Activated T-helper 17 cell treated with anti-CD3 and anti-CD28 coated beads, Interleukin-2, amount 50 U/mL, for 72 hours (primary cell): ENCODE data around the gene FBXO42. TPM values are rescaled to one million over a fixed set of nuclear protein-coding genes. Genes with fewer than 3 reads are reported as not detected.

ENCODE experiments used
- ATAC-seq: fragments of 150-1000 bp; cut with Tn5 transposase; replicated peaks from 2 replicates; pipeline ENCODE4 v1.10.0; 2021; ENCODE audit warnings: mild to moderate bottlenecking, moderate library complexity
- H3K27ac Mint-ChIP-seq: one replicate; pipeline ENCODE4 v1.8.0; 2022; ENCODE audit warnings: mixed read lengths
- H3K27me3 Mint-ChIP-seq: one replicate; pipeline ENCODE4 v1.8.0; 2022; ENCODE audit warnings: mixed read lengths
- H3K36me3 Mint-ChIP-seq: one replicate; pipeline ENCODE4 v1.8.0; 2022; ENCODE audit warnings: low read depth, mild to moderate bottlenecking, mixed read lengths
- H3K4me1 Mint-ChIP-seq: one replicate; pipeline ENCODE4 v1.8.0; 2022; ENCODE audit warnings: mixed read lengths
- H3K4me3 Mint-ChIP-seq: one replicate; pipeline ENCODE4 v1.8.0; 2022; ENCODE audit warnings: mild to moderate bottlenecking, mixed read lengths
- H3K9me3 Mint-ChIP-seq: one replicate; pipeline ENCODE4 v1.8.0; 2022; ENCODE audit warnings: mixed read lengths
- total RNA-seq, 2 donors: library from RNA; stranded (reverse); gene quantifications; one replicate each; pipeline ENCODE4 v1.2.3, GENCODE V29; 2022

The FBXO42 gene
- 10 to 100 TPM; 19.7 to 27.3 TPM for total RNA-seq

- no peaks in the 10 kb centered on the region for H3K27me3 Mint-ChIP-seq
- peak within 1 kb of the TSS; percentile 87 for H3K27ac Mint-ChIP-seq
- peak; percentile 94 for ATAC-seq
- H3K9me3 Mint-ChIP-seq, result no peaks in the 10 kb centered on the region
- peak within 1 kb of the TSS; percentile 94 for H3K4me3 Mint-ChIP-seq
- H3K36me3 Mint-ChIP-seq, result peaks cover 12% of the 10 kb centered on the region
- H3K4me1 Mint-ChIP-seq, result peaks cover 11% of the 10 kb centered on the region
Measured at GRCh38 chr1:16351994-16352841, at the start of gene FBXO42. Gene FBXO42 (minus strand): TSS chr1:16352480. CDS start chr1:16315418, 37,062 bp downstream.

- Mint-ChIP-seq H3K4me3 (no peak overlapping the region), H3K36me3 (peaks cover 63% of the 10 kb centered on the region), H3K27me3 (no peaks in the 10 kb centered on the region), H3K4me1 (no peaks in the 10 kb centered on the region), H3K27ac (peak overlapping the region; percentile 36), H3K9me3 (no peaks in the 10 kb centered on the region)
- no peak for ATAC-seq
Measured at GRCh38 chr1:16398371-16398953, 46.2 kb upstream of the FBXO42 start.

- peaks cover 11% of the 10 kb centered on the region for H3K4me1 Mint-ChIP-seq
- peak overlapping the region; percentile 52 for H3K27ac Mint-ChIP-seq
- no peak overlapping the region for H3K4me3 Mint-ChIP-seq
- H3K27me3 Mint-ChIP-seq, result no peaks in the 10 kb centered on the region
- H3K36me3 Mint-ChIP-seq, result peaks cover 76% of the 10 kb centered on the region
- ATAC-seq, result no peak
- H3K9me3 Mint-ChIP-seq, result no peaks in the 10 kb centered on the region
Measured at GRCh38 chr1:16397120-16397519, 44.8 kb upstream of the FBXO42 start.

DNA sequence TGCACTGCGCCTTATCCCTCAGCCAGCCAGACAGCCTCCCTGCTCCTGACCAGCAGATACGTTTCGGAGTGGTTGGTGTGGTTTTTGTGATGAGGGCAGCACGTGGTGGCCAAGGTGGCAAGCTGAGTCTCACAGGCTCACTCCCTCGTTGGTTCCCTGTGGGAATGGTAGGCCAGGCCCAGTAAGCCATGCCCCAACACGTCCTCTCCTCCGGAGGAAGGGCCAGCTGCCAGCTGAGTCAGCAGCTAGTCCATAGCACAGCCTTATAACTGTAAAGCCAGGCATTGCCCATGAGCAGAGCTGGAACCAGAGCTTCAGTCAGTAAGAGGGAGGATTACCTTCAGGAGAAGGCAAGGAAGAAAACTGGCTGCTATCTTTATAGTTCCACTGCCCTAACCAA is 44.3 kb upstream of the FBXO42 start:
- Mint-ChIP-seq H3K36me3 (peaks cover 81% of the 10 kb centered on the region), H3K27ac (peak overlapping the region; percentile 46), H3K4me3 (no peak overlapping the region), H3K4me1 (peaks cover 14% of the 10 kb centered on the region), H3K9me3 (no peaks in the 10 kb centered on the region), H3K27me3 (no peaks in the 10 kb centered on the region)
- ATAC-seq, result no peak

GRCh38 chr1:16394977-16395376 is 42.7 kb upstream of the FBXO42 start:
- H3K4me1 Mint-ChIP-seq, result peaks cover 30% of the 10 kb centered on the region
- H3K27ac Mint-ChIP-seq, result no peak overlapping the region
- no peaks in the 10 kb centered on the region for H3K9me3 Mint-ChIP-seq
- no peak overlapping the region for H3K4me3 Mint-ChIP-seq
- H3K27me3 Mint-ChIP-seq, result no peaks in the 10 kb centered on the region
- peaks cover 96% of the 10 kb centered on the region for H3K36me3 Mint-ChIP-seq
- no peak for ATAC-seq

DNA sequence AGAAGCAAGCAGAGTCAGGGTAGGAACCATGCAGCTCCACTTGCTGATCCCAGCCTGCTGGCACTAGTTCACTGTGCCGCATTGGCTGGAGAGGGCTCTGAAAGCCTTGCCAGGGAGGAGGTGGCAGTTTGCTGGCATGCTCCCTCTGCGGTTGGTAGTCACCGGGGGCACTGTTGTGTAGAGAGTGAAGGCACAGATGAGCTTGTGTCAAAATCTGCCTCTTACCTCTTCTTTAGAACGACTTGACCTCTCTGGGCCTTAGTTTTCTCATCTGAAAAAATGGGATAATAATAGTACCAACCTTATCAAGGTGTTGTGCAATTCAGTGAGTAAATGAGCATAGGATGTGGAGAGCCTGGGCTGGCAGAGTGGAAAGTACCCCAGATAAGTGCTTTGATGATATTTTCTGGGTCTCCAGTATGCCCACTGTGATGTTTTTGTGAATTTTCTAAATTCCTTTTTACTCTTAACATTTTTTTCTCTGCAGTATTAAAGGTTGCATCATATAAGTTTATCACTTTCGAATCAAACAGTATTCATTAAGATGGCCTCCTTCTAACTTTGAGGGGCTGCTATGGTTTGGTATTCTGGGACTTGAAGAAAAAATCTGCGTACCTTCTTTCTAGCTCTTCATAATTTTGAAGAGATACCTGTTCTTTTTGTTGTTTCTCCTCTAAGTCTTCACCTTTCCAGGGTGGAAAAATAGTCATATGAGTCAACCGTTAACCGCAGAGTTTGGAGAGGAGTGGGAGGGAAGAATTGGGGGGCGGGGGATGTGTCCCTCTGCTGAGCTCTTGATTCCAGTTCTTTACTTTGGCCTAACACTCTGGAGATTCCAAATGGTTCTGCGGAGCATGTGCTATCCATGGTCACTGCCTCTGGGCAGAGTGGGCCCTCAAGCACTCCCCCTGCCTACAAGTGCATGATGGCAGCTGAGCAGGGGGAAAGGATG is 41.6 kb upstream of the FBXO42 start:
- H3K9me3 Mint-ChIP-seq, result no peaks in the 10 kb centered on the region
- H3K4me1 Mint-ChIP-seq, result peaks cover 32% of the 10 kb centered on the region
- no peak for ATAC-seq
- H3K27ac Mint-ChIP-seq, result no peak overlapping the region
- H3K27me3 Mint-ChIP-seq, result no peaks in the 10 kb centered on the region
- peaks cover 88% of the 10 kb centered on the region for H3K36me3 Mint-ChIP-seq
- no peak overlapping the region for H3K4me3 Mint-ChIP-seq

GRCh38 chr1:16392740-16393569 is 40.7 kb upstream of the FBXO42 start:
- Mint-ChIP-seq H3K4me1 (peaks cover 32% of the 10 kb centered on the region), H3K27ac (peak overlapping the region; percentile 78), H3K36me3 (peaks cover 85% of the 10 kb centered on the region), H3K4me3 (no peak overlapping the region), H3K9me3 (no peaks in the 10 kb centered on the region), H3K27me3 (no peaks in the 10 kb centered on the region)
- no peak for ATAC-seq

GRCh38 chr1:16391411-16391810 is 39.1 kb upstream of the FBXO42 start:
- Mint-ChIP-seq H3K4me1 (peaks cover 42% of the 10 kb centered on the region), H3K4me3 (peak overlapping the region; percentile 23), H3K27me3 (no peaks in the 10 kb centered on the region), H3K9me3 (no peaks in the 10 kb centered on the region), H3K36me3 (peaks cover 71% of the 10 kb centered on the region), H3K27ac (peak overlapping the region; percentile 78)
- peak; percentile 52 for ATAC-seq

DNA sequence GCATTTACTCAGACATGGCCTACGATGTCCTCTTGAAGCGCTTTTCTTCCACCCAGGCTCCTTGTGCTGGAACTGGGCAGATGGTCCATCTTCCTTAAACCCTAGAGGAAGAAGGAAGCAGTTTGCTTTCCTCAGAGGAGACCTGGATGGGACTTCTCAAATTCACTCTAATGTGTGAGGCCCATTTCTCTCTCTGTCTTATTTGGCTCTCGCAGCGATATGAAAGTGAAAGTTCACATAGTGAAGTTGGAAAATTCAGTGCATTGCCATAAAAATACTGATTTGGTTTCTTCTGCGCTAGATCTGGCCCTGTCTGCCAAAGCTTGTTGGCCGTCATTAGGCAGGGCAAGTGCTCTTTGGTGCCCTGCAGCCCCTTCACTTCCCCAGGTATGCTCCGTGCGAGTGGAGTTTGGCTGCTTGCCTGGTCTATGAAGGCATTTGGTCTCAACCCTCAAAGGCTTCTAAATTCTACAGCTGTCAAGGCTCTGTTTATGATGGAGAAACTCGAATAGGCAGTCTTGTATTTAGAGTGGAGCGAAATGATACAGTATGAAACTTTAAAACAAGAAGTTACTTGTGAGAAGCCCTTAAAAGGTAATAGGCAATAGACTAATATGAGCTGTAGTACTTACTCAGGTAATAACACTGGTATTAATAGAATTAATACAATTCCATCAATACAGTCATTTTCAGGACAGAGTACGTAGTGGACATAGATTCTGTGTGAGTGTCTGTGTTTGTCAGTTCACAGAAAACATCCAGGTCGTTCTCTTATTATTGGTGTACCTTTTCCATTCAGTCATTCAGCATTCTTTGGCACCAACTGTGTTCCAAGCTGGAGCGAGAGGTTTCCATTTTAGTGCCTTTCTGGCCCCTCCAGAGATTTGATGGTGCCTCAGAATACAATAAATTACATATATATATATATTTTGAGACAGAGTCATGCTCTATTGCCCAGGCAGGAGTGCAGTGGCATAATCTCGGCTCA is 35.2 kb upstream of the FBXO42 start:
- Mint-ChIP-seq H3K27ac (peak overlapping the region; percentile 56), H3K27me3 (no peaks in the 10 kb centered on the region), H3K4me3 (peak overlapping the region; percentile 77), H3K9me3 (no peaks in the 10 kb centered on the region), H3K4me1 (peaks cover 65% of the 10 kb centered on the region), H3K36me3 (peaks cover 64% of the 10 kb centered on the region)
- ATAC-seq, result peak; percentile 32

DNA sequence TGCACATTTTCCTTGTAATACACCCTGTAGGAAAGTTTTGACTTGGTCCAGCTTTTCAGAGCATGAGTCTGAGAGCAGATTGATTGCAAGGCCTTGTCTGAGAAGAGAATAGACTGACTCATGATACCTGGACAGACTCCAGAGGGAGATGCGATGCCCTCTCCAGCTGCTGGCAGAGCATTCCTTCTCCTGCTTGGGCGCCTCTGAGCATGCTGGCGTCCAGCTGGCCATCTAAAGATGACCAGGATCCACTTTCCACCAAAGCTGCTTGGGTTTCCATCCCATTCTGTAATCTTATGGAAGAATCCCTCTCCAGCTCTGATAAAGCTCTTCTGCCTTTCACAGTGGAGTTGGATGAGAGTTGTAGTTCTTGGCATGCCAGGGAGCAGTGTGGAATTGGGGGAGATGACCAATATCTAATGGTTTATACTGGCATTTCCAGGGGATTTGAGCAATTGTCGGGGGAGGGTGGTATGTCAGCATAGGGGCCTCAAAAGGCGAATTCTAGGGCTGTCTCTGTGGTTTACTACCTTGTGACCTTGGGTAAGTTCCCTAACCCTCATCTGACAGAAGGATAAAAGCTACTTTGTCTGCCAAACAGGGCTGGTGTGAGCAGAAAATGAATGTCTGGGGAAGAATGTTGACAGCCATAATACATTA is 34.3 kb upstream of the FBXO42 start:
- Mint-ChIP-seq H3K36me3 (peaks cover 62% of the 10 kb centered on the region), H3K4me1 (peaks cover 63% of the 10 kb centered on the region), H3K4me3 (peak overlapping the region; percentile 77), H3K27ac (peak overlapping the region; percentile 56), H3K9me3 (no peaks in the 10 kb centered on the region), H3K27me3 (no peaks in the 10 kb centered on the region)
- ATAC-seq, result peak; percentile 46

- H3K27ac Mint-ChIP-seq, result peak overlapping the region; percentile 42
- H3K4me1 Mint-ChIP-seq, result peaks cover 56% of the 10 kb centered on the region
- H3K9me3 Mint-ChIP-seq, result no peaks in the 10 kb centered on the region
- peak overlapping the region; percentile 77 for H3K4me3 Mint-ChIP-seq
- peaks cover 62% of the 10 kb centered on the region for H3K36me3 Mint-ChIP-seq
- no peaks in the 10 kb centered on the region for H3K27me3 Mint-ChIP-seq
- ATAC-seq, result peak; percentile 1
Measured at GRCh38 chr1:16385659-16386453, 33.6 kb upstream of the FBXO42 start.

GRCh38 chr1:16383888-16384287 is 31.6 kb upstream of the FBXO42 start:
- peak; percentile 33 for ATAC-seq
- H3K4me1 Mint-ChIP-seq, result peaks cover 51% of the 10 kb centered on the region
- no peaks in the 10 kb centered on the region for H3K9me3 Mint-ChIP-seq
- no peaks in the 10 kb centered on the region for H3K27me3 Mint-ChIP-seq
- peaks cover 64% of the 10 kb centered on the region for H3K36me3 Mint-ChIP-seq
- H3K4me3 Mint-ChIP-seq, result peak overlapping the region; percentile 77
- H3K27ac Mint-ChIP-seq, result peak overlapping the region; percentile 65
